KG1 (cell line): ENCODE data around the gene SMURF1.

Experiments
- DNase-seq: peaks from one replicate; lab custom pipeline; 2025; lab: John Stamatoyannopoulos, UW

The SMURF1 gene

DNA sequence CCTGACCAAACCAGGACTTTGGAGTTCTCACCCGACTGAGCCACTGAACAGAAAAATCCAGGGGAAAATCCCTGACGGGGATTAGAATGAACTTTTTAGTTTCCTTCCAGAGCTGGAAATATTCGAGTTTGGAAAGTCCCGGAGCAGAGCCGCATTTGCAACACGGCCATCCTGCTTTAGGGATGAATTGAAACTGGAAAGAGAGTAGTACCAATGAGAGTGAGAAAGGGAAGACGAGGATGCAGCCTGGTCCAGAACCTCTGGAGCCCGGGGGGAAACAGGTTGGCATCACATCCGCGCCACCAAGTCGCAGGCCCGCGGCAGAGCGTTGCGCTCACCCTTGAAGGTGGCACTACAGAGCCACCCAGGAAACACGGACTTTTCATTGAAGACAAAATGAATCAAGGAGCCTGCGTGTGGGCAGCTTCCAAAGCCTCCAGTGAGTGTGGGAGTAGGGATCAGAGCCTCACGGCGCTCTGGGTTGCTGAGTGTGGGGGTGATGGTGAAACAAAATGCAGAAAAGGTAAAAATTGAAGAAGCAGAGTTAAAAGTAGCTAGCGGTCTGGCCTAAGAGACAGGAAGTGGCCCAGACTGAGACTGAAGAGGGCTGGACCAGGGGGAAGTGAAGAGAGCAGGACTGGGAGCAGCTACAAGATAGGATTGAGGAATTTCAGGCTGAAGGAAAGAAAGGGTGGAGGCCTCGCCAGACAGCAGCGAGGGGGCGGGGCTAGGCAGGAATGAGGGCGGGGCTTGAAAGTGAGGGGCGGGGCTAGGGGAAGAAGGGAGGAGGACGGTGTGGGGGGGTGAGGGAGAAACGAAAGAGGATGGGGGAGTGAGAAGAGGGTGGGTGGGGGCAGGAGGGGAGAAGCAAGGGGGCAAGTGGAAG, 1.8 kb downstream of the SMURF1 start:
- DNase-seq, result no peak

DNA sequence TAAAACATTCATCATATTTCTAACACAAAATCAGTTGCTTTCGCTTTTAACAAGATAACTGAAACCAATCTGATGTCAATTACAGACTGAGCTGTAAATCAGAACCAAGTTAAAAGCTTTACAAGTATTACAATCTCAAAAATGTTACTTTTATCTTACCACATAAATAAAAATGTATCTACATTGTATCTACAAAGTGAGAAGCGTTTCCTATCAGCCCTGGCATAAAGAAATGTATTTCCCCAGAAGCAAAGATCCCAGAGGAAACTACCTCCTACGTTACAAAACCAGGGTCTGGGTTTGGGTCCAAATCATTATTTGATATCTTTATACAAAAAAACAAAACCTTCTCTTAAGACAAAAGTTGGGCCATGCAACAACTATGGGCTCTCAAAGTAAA, 2.6 kb downstream of the SMURF1 start:
- no peak for DNase-seq

DNA sequence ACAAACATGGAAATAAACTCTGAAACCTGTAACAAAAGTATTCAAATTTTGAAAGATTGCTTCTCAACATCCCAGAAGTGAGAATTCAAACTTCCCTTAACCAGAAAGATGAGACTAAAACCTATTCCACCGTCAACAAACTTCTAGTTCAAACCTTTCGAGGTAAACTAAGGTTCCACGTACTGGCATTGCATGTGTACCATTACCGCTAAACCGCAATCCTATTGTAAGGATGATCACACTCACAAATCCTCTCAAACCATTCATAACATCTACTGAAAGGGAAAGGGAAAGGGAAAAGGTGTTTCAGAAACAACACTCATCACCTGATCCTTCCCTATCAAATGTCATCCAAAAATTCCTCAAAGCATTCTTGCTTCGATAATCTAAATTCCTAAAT, 3.1 kb downstream of the SMURF1 start:
- DNase-seq, result no peak

DNA sequence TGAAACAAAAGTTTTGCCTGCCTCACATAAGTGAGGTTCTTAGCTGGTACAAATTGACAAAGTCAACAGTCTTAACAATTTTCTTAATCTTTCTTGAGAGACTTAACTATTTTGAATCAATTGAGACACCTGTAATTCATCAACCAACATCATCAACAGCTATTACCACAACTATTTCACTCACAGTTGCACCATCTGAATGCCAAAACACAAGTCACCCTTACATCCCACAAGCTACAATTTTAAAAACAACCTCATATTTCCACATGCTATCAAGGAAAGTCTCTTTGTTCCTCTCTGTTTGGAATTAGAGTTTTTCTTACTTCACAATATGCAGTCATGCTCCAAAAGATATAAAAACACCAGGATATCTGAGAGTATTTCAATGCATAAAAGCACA, 4.9 kb downstream of the SMURF1 start:
- DNase-seq, result no peak

DNA sequence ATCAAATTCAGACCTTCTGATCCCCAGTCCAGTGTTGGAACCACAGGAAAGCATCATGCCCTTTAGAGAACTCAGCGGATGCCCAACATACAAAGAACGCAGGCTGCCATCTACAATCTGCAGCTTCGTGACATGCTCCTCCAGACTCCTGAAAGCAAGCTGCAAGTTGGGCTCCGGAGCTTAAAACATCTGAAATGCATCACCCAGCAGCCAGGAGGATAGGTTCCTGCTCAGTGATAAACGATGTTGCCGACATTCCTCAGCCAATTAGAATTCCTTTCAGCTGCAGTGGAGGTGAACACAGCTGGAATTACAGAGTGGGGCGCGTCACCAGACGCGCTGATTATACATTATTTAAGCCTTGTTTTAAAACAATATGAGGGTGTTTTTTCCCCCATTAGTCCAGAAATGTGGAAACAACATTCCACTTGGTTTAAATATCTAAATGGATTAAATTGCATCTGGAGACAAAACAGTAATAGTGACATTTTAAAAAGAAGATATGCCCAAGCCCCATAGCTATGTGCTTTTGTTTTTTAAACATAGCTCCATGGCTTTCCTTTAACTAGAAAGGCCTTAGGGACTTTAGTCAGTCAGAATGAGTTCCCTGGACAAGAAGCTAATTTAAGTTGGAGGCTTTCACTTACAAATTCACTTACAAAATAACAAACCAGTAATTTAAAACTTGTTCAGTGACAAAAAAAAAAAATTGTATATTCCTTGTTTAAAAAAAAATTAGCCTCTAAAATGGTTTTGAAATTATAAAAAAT, 6.3 kb downstream of the SMURF1 start:
- DNase-seq, result no peak

DNA sequence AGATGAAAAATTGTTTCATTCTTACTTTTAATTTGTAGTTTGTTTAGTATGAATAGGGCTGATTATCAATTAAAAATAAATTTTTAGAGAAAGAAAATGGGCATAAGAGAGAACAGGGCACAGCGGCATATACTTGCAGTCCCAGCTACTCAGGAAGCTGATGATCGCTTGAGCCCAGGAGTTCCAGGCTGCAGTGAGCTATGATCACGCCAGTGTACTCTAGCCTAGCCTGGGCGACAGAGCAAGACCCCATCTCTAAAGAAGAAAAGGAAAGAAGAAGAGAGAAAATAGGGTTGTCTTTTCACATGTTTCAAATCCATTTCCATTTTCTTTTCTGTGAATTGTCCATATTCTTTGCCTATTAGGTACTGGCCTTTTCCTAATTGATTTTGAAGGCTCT, 8.0 kb downstream of the SMURF1 start:
- DNase-seq, result no peak

DNA sequence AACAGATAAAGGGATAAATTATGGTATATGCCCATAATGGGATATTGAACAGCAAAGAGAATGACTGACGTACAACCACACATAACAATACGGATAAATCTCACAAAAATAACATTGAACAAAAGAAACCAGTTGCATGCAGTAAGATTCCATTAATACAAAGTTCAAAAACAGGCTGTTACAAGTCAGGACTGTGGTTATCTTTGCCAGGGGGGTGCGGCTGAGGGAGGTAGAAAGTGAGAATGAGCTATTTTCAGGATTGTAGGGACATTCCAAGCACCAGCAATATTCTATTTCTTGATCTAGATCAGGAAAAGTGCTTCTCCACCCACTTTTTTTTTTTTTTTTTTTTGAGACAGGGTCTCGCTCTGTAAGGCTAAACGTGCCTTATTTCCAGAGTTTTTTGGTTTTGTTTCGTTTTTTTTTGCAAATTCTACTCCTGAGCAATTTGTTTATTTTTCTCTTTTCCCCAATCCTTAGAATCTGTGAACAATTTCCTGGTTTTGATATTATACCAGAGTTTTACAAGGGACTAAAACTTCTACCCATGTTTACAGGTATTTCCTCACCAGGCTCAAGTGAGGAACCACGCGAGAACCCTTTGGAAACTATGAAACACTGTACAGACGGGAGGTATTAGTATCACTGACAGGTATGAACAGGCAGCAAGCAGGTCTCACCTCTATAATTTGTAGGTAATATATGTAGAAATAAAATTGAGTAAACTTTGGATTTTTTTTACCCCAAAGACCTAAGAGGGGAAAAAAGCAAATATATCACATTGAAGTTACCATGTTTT, 9.9 kb downstream of the SMURF1 start:
- DNase-seq, result no peak

DNA sequence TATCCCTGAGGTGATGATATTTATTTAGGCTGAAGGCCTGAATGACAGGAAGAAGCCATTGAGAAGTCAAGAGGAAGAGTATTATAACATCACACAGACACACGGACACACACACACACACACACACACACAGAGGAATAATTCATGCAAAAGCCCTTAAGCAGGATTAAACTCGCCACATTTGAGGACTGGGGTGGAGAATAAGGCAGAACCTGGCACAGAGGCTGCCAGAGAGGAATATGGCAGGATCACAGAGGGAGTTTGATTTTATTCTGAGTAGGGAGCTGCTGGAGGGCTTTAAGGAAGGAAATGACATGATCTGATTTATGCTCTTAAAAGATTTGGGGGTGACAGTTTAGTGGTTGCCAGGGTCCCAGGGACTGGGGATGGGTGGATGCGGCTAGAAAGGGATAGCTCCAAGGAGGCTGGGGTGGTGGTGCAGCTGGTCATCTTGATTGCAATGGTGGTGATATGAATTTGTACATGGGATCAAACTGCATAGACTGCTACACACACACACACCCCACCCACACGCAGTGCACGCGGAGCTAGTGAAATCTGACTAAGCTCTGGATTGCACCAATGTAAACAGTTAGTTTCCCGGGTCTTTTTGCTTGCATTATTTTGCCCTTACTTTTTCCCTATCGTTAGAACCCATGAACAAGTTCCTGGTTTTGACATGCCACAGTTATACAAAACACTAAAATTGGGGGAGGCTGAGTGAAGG, 11.2 kb downstream of the SMURF1 start:
- DNase-seq, result no peak

DNA sequence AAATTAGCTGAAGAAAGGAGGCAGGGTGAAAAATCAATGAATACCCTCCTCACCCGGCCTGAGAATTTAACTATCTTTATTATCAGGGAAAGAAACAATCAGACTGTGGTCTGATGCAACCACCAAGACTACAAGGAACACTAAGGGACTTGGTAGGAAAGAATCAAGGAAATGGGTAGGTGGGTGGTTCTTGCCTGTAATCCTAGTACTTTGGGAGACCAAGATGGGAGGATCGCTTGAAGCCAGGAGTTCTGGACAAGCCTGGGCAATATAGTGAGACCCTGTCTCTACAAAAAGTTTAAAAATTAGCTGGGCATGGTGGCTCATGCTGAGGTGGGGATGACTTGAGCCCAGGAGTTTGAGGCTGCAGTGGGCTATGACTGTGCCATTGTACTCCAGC, 12.6 kb downstream of the SMURF1 start:
- no peak for DNase-seq

DNA sequence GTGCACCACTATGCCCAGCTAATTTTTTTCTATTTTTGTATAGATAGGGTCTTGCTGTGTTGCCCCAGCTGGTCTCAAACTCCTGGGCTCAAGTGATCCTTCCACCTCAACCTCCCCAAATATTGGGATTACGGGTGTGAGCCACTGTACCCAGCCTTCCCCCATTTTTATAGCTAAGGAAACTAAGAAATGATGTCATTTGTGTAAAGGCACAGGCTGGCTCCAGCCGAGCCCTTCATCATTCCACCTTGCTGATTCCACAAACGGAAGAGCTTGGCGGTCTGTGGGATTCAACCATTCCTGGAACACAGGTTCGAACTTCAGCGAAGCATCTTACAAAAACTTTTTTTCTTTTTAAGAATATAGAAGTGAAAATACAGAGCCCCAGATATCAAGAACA, 14.4 kb downstream of the SMURF1 start:
- DNase-seq, result no peak

DNA sequence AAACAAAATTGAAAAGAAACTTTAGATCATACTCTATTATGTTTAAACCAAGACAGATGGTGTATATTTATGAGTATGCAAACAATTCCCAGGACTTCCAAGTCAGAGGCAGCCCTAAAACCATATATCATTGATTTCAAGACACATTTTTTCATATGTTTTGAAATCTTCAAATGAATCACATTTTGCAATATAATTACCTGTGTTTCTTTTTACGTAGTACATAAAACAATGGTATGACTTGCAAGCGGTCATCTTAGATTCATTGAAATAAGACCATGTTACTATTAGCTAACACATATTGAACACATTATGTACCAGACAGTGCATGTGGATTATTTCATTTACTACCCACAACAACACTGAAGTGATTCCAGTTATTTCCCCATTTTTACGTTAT, 14.9 kb downstream of the SMURF1 start:
- no peak for DNase-seq

DNA sequence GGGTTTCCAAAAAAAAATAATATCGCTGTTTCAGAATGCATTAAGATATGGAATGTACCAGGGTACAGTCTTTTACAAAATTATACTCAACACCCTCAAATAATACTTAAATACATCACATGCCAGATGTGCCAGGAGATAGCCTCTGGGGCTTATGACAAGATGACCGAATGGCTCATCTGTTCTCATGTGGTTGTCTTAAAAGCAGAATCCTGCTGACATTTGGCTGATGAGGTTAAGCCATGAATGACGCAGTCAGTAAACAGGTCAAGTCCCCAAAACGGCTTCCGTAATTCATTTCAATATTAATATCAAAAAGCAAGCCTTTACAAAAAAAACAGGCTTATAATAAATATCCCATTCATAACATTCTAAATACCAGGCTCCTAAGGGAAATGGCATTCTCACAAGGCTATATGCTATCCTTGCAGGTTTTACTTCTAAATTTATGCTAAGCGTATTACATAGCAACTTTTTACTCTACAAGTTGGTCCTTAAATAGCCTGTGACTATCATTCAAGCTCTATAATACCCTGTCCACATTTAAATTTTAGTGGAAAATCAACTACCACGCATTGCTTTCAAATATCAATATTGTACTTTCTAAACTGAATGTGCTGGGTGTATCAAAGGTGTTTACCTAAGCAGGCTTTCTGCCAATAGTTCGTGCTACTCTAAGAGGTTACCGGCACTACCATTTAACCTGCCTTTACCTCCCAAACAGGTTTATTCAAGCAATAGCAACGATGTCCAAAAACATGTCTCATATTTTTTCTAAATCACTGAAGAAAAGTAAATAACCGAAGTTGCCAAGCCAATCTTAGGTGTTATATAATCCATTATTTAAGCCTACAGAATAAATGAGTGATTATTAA, 15.6 kb downstream of the SMURF1 start:
- DNase-seq, result no peak

DNA sequence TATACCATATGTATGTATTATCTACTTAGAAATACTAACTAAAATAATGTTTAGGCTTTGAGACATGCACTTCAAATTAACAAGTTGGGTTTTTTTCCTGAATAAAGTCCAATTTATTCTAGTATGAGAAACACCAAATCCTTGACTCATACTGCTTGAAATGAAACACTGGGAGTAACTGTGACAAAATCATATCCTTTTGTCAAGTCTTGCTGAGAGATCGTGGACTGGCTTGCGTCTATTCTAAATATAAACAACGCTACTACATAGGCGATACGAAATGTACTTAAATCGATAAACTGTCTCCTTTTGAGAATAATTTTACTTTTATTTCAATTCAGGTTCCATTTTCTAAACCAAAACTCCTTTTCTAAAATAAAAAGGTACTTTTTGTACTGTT, 16.3 kb downstream of the SMURF1 start:
- DNase-seq, result no peak

DNA sequence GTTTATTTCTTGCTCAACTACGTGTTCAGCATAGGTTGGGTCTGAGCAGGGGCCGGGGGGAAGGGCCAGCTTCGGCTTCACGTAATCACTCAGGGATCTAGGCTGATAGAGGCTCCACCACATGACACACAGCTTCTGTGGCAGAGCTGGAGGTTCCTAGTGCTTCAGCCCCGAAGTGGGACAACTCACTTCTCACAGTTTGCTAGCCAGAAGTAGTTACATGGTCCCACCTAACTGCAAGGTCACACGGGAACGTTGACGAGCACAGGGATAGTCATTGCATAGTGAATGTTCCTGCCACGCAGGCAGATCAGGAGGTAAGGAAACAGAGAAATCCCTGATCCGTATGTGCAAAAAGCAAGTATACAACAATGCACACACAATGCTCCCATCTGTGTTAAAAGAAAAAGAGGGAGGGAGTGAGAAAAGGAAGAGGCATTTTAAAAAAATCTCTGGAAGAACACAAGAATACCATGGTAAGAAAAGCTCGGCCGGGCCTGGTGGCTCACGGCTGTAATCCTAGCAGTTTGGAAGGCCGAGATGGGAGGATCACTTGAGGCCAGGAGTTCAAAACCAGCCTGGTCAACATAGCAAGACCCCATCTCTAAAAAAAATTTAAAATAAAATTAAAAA, 16.9 kb downstream of the SMURF1 start:
- no peak for DNase-seq

DNA sequence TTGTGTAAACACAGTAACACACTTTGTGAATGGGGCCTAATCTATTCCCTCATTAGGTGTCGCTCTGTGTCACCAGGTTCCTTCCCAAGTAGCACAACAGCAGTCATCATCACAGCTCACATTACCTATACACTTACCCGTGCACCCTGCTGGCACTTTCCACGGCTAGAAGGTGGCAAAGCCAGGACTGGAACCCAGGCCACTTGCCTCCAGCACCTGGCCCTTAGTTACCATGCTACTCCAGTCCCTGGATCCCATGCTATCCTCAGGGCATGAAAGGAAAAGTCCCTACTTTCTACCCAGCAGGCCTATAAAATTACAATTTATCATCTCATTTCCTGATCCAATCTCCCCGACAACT, 18.4 kb downstream of the SMURF1 start:
- DNase-seq, result no peak

DNA sequence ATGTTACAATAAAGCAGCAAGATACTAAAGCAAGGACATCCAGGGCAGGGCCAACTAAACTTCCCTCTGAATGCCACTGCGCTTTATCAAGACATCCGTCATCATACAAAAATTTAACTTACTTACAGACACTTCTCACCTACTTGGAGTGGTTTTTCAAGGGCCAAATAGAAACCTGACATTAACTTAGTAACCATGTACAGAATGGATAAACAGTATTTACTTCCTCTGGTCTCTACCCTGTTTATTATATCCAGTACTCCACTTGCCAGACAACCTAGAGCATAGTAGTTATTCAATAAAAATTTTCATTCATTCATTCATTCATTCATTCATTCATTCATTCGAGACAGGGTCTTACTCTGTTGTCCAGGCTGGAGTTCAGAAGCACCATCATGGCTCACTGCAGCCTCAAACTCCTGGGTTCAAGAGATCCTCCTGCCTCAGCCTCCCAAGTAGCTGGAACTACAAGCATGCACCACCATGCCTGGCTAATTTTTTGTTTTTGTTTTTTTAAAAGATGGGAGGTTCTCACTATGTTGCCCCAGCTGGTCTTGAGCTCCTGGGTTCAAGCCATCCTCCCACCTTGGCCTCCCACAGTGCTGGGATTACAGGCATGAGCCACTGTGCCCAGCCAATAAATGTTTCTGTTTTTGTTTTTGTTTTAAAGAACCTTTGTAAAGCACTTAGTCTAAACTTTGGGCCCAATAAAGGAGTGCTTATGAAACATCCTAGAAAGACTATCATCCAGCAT, 19.0 kb downstream of the SMURF1 start:
- no peak for DNase-seq

DNA sequence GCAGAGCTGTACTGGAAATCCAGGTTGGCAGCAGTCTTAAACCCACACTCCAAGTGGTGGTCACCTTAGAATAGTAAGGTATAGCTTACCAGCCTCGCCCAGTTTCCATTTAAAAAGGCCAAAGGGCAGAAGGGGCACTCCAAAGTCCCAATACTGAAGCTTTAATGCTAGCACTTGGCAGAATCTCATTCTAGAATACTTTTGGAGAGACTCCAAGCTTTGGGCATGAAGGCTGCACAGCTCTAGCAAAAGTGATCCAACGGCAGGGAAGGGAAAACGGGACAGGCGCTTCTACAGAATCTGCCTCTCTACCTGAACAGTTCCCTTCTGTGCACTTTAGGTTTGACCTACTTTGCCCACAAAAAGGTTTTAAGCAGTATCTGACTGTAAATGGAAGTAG, 19.7 kb downstream of the SMURF1 start:
- no peak for DNase-seq

DNA sequence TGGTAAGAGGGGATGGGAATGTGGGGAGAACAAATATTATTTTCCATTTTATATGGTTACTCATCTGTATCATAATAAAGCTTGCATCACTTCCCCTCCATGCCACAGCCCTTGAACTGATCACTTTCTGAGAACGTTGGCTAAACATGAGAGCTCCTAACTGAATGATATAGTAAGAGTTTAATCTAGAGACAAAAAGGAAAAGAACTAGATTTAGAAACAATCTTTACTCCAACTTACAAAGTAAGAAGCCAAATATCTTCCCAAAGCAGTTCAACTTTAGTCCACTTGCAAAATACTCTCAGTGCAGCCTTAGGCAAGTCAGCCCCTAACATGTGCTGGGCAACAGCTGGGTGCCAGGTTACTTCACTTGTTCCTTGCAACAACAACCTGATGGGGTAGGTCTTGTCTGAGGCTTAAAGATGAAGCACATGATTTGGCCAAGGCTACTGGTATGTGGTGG, 20.3 kb downstream of the SMURF1 start:
- DNase-seq, result no peak

DNA sequence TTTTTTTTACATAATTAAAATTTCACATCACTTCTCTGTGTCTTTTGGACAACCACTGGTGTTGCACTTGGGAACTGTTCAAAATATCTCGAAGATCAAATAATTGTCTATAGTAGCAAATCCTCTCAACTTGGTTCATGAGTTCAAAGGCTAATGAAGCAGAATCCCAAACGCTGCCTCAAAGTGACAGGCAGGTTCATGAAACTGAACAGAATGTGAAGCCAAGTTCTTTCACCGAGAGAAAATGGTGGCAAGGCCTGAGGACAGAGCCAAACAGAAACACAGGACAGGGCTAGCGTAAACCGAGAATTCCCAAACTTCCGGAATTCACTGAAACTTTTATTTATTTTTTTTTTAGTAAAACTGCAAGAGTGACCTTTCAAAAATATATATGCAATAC, 21.1 kb downstream of the SMURF1 start:
- DNase-seq, result no peak
